SK-N-MC (cell line): ENCODE data around the gene URB2.
"Not testable (repeated sequence)": the region's sequence is repeated elsewhere in the genome, so short reads cannot be mapped to it uniquely, and the experiment has no call there.

ENCODE experiments used
- DNase-seq: peaks from one replicate; pipeline ENCODE4 v3.0.0-alpha.2; 2011; ENCODE audit warnings: low read depth, low spot score
- H3K27ac ChIP-seq: fragments of 200-600 bp; sonication (generic); 2 replicates; pipeline ENCODE4 v1.5.1; 2016; ENCODE audit warnings: mixed run types
- H3K36me3 ChIP-seq: fragments of 200-600 bp; sonication (generic); 2 replicates; pipeline ENCODE4 v1.6.1; 2017; ENCODE audit warnings: antibody characterized with exemption, low read length, mixed read lengths; ENCODE audit not compliant: insufficient read depth
- H3K4me3 ChIP-seq: fragments of 200-600 bp; sonication (generic); 2 replicates; pipeline ENCODE4 v1.5.1; 2016
- H3K9ac ChIP-seq: fragments of 200-600 bp; sonication (generic); 2 replicates; pipeline ENCODE4 v1.8.0; 2017; ENCODE audit warnings: mixed run types, mixed read lengths; ENCODE audit not compliant: insufficient read length
- H3K9me3 ChIP-seq: fragments of 200-600 bp; sonication (generic); 2 replicates; pipeline ENCODE4 v1.6.1; 2017; ENCODE audit warnings: low read depth, mild to moderate bottlenecking, antibody characterized with exemption, low read length, moderate library complexity, mixed read lengths
- EZH2 ChIP-seq: fragments of 200-600 bp; sonication (generic); IDR thresholded peaks from one replicate; pipeline ENCODE4 v1.6.1; 2017; ENCODE audit warnings: antibody characterized with exemption
- FOXP2 ChIP-seq: optimal IDR thresholded peaks from 2 replicates; pipeline ENCODE3; 2011; ENCODE audit warnings: mild to moderate bottlenecking, moderate library complexity; ENCODE audit not compliant: insufficient read depth; ENCODE audit errors: extremely low read length, control extremely low read depth
- POLR2AphosphoS5 ChIP-seq: IDR thresholded peaks from 2 replicates; pipeline ENCODE4 v1.6.1; 2012; ENCODE audit warnings: mild to moderate bottlenecking, low read depth, low read length, borderline replicate concordance

Gene URB2

GRCh38 chr1:229590119-229590518 lies 35.9 kb upstream of the URB2 start:
- TF ChIP-seq EZH2 (no peak), FOXP2 (no peak), POLR2AphosphoS5 (no peak)
- peaks cover 15% of the 10 kb centered on the region; the same call in 1 of the 2 replicates for H3K36me3 ChIP-seq
- no peak for DNase-seq
- H3K27ac ChIP-seq, result no peak overlapping the region
- H3K9ac ChIP-seq, result no peak overlapping the region
- no peak overlapping the region for H3K4me3 ChIP-seq
- H3K9me3 ChIP-seq, result no peaks in the 10 kb centered on the region

GRCh38 chr1:229593800-229594199 lies 32.2 kb upstream of the URB2 start:
- no peak overlapping the region for H3K4me3 ChIP-seq
- H3K9ac ChIP-seq, result no peak overlapping the region
- no peaks in the 10 kb centered on the region for H3K9me3 ChIP-seq
- H3K27ac ChIP-seq, result no peak overlapping the region
- no peak for TF ChIP-seq POLR2AphosphoS5
- TF ChIP-seq EZH2, result no peak
- no peak for TF ChIP-seq FOXP2
- H3K36me3 ChIP-seq, result peaks cover 20% of the 10 kb centered on the region; the same call in 1 of the 2 replicates
- no peak for DNase-seq

GRCh38 chr1:229594227-229595008 lies 31.6 kb upstream of the URB2 start:
- TF ChIP-seq FOXP2 (no peak), EZH2 (no peak), POLR2AphosphoS5 (no peak)
- Histone ChIP-seq H3K36me3 (peaks cover 26% of the 10 kb centered on the region), H3K9ac (no peak overlapping the region), H3K4me3 (no peak overlapping the region), H3K27ac (no peak overlapping the region), H3K9me3 (no peaks in the 10 kb centered on the region)
- no peak for DNase-seq

GRCh38 chr1:229595876-229596275 lies 30.2 kb upstream of the URB2 start:
- H3K36me3 ChIP-seq, result peaks cover 39% of the 10 kb centered on the region
- H3K9ac ChIP-seq, DNase-seq, H3K4me3 ChIP-seq, H3K9me3 ChIP-seq, H3K27ac ChIP-seq: not testable (repeated sequence)

- TF ChIP-seq EZH2, result no peak
- no peak for TF ChIP-seq FOXP2
- TF ChIP-seq POLR2AphosphoS5, result no peak
- H3K4me3 ChIP-seq, result no peak overlapping the region
- H3K9ac ChIP-seq, result no peak overlapping the region
- H3K9me3 ChIP-seq, result no peaks in the 10 kb centered on the region
- H3K27ac ChIP-seq, result no peak overlapping the region
- no peak for DNase-seq
- H3K36me3 ChIP-seq, result peaks cover 51% of the 10 kb centered on the region
These were observed 28.9 kb upstream of the URB2 start for GRCh38 chr1:229596925-229597699.

- no peaks in the 10 kb centered on the region for H3K9me3 ChIP-seq
- no peak for TF ChIP-seq EZH2
- no peak for TF ChIP-seq POLR2AphosphoS5
- no peak for TF ChIP-seq FOXP2
- no peak for DNase-seq
- no peak overlapping the region for H3K4me3 ChIP-seq
- H3K9ac ChIP-seq, result no peak overlapping the region
- H3K27ac ChIP-seq, result no peak overlapping the region
- H3K36me3 ChIP-seq, result peaks cover 59% of the 10 kb centered on the region
These were observed 28.2 kb upstream of the URB2 start for GRCh38 chr1:229597877-229598276.

- H3K9ac ChIP-seq, result no peak overlapping the region
- no peak for TF ChIP-seq POLR2AphosphoS5
- H3K4me3 ChIP-seq, result no peak overlapping the region
- H3K27ac ChIP-seq, result no peak overlapping the region
- peaks cover 61% of the 10 kb centered on the region for H3K36me3 ChIP-seq
- H3K9me3 ChIP-seq, result no peaks in the 10 kb centered on the region
- DNase-seq, result no peak
These were observed 26.7 kb upstream of the URB2 start for GRCh38 chr1:229599218-229599954.

DNA sequence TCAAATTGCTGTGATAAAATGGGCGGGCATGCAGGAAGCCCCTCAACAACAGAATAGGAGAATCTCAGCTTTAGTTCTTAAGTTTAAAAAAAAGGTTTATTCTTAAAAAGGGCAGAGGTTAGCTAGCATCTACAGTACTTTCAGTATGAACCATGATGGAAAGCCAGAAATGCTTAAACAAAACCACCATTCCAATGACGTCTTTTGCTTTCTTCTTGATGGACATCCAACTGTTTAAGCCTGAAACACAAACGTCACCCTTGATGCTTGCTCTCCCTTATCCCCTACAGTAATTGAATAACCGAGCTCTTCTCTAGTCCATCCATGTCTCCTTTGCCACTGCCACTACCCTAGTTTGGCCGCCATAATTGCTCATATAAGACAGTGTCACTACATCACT lies 25.8 kb upstream of the URB2 start:
- Histone ChIP-seq H3K36me3 (peaks cover 59% of the 10 kb centered on the region), H3K4me3 (no peak overlapping the region), H3K27ac (no peak overlapping the region), H3K9ac (no peak overlapping the region), H3K9me3 (no peaks in the 10 kb centered on the region)
- no peak for DNase-seq
- TF ChIP-seq FOXP2 (no peak), EZH2 (no peak), POLR2AphosphoS5 (no peak)

- no peaks in the 10 kb centered on the region for H3K9me3 ChIP-seq
- TF ChIP-seq EZH2, result no peak
- no peak for TF ChIP-seq FOXP2
- TF ChIP-seq POLR2AphosphoS5, result no peak
- H3K36me3 ChIP-seq, result peaks cover 87% of the 10 kb centered on the region
These were observed 22.6 kb upstream of the URB2 start for GRCh38 chr1:229603371-229604005.

More at GRCh38 chr1:229603371-229604005, 22.6 kb upstream of the URB2 start:
- no peak for DNase-seq
- Histone ChIP-seq H3K27ac (no peak overlapping the region), H3K9ac (no peak overlapping the region), H3K4me3 (no peak overlapping the region)
